Measurements from ENCODE around the gene TRAK1.

Gene TRAK1

GRCh38 chr3:42198709-42199108, 107.6 kb downstream of the TRAK1 start:
- DNase-seq = peak in 1 of 51 donors; percentile 34

GRCh38 chr3:42202217-42202865, 111.2 kb downstream of the TRAK1 start:
- DNase-seq = no peak

- no peak for DNase-seq
Observed at GRCh38 chr3:42204867-42205599, 113.9 kb downstream of the TRAK1 start.

- DNase-seq = no peak
Observed at GRCh38 chr3:42205800-42206514, 114.8 kb downstream of the TRAK1 start.

GRCh38 chr3:42209917-42210316, 118.8 kb downstream of the TRAK1 start:
- no peak for DNase-seq

GRCh38 chr3:42210726-42211125, 119.6 kb downstream of the TRAK1 start:
- DNase-seq = no peak

- no peak for DNase-seq
Observed at GRCh38 chr3:42213417-42213816, 122.3 kb downstream of the TRAK1 start.

GRCh38 chr3:42214064-42214463, 122.9 kb downstream of the TRAK1 start:
- DNase-seq = no peak

- DNase-seq = no peak
Observed at GRCh38 chr3:42214565-42215283, 123.6 kb downstream of the TRAK1 start.

- no peak for DNase-seq
Observed at GRCh38 chr3:42216302-42216701, 125.1 kb downstream of the TRAK1 start.

GRCh38 chr3:42216931-42217333, 125.8 kb downstream of the TRAK1 start:
- DNase-seq = peak in 1 of 51 donors; percentile 38

- DNase-seq = no peak
Observed at GRCh38 chr3:42220436-42221121, 129.4 kb downstream of the TRAK1 start.

- DNase-seq = no peak
Observed at GRCh38 chr3:42222942-42223693, 132.0 kb downstream of the TRAK1 start.

- DNase-seq = no peak
Observed at GRCh38 chr3:42224178-42224577, 133.0 kb downstream of the TRAK1 start.

GRCh38 chr3:42224658-42225421, 133.7 kb downstream of the TRAK1 start:
- no peak for DNase-seq

GRCh38 chr3:42225486-42226363, 134.6 kb downstream of the TRAK1 start:
- DNase-seq = no peak

GRCh38 chr3:42226470-42227425, 135.6 kb downstream of the TRAK1 start:
- DNase-seq = no peak
